ENCODE results near the gene REXO5.

The REXO5 gene

GRCh38 chr16:20803192-20803560, 3.2 kb upstream of the REXO5 start:
- DNase-seq = peak; percentile 42

GRCh38 chr16:20803561-20804214, 2.6 kb upstream of the REXO5 start:
- no peak for DNase-seq

DNA sequence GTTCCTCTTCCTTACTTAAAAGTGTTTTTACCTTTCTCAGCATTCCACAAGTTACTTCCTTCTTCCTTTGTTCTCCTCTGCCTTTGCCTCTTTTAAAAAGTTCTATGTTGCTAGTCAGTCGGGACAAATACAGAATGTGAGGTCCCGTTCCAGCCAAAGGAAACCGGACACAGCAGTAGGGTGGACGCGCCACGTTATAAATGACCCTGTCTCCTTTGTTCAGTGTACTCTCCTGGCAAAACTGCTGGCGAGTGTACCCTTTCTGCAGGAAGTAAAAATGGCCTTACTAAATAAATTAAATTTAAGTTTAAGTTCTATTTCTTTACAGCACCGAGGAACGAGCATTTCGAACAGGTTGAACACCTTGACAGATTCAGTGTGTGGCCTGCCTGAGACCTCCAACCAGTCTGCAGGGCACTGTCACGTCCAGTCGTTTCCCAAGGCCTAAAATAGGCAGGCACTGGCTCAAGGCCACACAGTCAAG, 601 bp upstream of the REXO5 start:
- DNase-seq = peak; percentile 0

DNA sequence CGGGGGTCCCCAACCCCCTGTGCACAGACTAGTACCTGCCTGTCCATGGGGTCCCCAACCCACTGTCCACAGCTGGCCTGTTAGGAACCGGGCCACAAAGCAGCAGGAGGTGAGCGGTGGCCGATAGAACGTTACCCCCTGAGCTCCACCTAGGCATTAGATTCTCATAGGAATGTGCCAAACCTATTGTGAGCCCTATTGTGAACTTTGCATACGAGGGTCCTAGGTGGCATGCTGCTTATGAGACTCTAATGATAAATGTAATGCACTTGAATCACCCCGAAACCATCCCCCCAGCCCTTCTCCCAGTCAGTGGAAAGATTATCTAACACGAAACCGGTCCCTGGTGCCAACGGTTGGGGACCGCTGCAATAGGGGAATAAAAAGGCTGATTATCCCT, 1.5 kb downstream of the REXO5 start:
- DNase-seq = no peak

DNA sequence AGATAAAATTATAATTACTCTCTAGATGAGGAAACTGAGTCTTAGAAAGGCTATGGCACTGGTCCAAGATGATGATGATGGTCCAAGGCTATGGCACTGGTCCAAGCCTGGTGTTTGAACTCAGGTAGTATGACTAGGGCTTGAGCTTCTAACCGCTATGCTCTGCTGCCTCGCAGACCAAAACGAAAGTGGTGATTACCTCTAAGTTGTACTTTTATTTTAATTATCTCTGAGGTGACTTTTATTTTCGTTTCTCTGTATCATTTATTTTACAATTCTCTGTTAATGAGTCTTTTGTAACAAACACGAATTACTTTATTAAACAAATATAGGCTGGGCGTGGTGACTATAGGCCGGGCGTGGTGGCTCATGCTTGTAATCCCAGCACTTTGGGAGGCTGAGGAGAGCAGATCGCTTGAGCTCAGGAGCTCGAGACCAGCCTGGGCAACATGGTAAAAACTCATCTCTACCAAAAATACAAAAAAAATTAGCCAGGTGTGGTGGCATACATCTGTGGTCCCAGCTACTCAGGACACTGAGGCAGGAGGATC, 5.6 kb downstream of the REXO5 start:
- no peak for DNase-seq

GRCh38 chr16:20812510-20812909, 6.2 kb downstream of the REXO5 start:
- DNase-seq = no peak

DNA sequence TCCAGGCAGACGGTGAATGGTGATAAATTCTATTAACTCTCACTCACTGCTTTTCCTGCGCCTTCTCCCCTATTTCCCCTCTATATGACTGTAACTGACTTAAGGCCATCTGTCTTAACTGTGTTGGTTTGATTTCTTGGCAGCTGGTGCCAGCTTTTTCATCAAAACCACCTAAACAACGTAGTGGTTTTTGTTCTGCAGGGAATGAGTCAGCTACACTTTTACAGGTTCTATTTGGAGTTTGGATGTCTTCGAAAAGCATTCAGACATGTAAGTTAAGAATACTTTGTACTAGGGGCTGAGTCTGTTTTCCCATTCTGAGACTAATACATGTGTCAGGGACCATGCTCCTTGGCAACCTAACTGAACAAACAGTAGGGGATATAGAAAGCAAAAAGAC, 8.5 kb downstream of the REXO5 start:
- no peak for DNase-seq

- no peak for DNase-seq
Measured at GRCh38 chr16:20818929-20819585, 12.7 kb downstream of the REXO5 start.

DNA sequence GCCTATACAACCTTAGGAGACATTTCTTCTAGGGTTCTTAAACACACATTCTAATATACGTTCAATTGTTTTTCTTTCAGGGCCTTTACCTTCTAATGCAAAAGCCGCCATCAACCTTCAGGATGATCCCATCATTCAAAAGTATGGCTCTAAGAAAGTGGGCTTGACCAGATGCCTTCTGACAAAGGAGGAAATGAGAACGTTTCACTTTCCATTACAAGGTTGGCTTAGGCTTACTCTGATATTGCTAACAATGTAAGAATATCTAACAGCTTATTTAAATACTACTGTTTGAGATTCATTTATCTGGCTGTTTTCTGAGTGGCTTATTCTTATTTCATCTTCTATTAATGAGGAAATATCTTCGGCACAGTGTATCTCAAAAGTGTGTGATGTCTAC, 15.4 kb downstream of the REXO5 start:
- DNase-seq = no peak

DNA sequence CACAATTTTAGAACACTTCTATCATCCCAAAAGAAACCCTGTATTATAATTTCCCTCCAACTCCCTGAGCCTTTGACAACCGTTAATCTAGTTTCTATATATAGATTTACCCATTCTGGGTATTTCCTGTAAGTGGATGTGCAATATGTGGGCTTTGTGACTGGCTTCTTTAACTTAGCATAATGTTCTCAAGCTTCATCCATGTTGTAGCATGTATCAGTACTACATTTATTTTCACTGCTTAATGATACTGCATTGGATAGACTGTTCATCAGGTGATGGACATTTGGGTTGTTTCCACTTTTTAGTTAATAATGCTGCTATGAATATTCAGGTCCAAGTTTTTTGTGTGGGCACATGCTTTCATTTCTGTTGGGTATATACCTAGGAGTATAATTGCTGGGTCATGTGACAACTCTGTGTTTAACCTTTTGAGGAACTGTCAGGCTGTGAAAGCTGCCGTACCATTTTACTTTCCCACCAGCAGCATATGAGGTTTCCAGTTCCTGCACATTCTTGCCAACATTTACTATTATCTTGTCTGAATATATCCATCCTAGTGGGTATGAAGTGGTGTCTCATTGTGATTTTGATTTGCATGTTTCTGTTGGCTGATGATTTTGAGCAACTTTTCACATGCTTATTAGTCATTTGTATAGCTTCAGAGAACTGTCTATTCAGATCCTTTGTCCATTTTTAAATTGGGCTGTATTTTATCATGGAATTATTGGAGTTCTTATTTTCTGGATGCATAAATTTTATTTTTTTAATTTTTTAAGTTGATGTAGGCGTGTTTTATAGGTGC, 16.4 kb downstream of the REXO5 start:
- no peak for DNase-seq

DNA sequence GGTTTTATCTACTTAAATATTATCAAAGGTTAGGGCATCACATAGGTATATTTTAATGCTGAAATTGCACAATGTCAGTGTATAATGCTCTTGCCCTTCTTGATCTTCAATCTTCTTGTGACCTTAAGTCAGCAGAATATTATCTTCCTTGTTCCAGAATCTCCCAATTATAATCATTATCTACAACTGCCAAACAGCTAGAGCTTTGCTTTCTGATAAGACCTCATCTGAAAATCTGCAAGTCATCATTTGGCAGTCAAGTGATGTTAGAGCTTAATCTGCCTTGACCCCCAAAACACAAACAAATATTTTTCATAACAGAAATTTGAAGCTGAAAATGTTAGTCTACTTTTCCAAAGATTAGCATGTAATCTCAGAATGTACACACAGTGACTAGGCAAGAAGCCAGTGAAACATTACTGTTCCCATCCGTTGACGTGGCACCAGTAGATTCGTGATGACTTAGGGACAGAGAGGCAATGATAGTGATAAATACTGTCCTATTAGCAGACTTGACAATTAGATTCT, 19.8 kb downstream of the REXO5 start:
- DNase-seq = no peak

DNA sequence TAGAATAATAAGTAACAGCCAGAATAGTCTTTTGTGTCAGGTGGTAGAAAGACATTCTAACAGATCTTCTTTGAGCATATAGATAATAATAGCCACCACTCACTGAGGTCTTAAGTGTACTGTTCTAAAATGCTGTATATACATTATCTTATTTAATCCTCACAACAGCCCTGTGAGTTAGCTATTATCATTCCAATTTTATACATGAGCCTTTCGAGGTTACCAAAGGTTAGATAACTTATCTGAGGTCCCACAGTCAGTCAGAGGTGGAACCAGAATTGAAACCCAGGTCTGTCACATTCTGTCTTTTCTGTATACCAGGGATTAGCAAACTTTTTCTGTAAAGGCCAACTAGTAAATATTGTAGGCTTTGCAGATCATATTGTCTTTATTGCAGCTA, 23.2 kb downstream of the REXO5 start:
- DNase-seq = no peak

GRCh38 chr16:20830372-20830771, 24.0 kb downstream of the REXO5 start:
- no peak for DNase-seq

DNA sequence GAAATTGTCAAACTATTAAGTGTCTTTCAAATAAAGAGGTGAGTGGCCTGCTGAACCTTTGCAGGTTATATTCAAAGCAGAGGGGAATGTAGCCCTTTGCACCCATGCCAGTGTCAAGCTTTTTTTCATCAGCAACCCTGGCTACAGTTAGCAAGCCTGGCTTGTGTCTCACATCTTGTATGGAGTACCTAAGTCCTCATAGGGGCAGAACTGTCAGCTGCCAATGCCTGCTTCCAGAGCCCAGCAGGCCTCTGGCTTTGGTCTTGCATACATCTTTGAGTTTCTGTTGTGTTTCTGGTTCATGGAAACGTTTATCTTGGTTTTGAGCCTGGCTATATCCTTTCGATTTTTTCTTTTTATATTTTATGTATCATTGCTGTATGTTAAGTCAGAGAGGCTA, 26.8 kb downstream of the REXO5 start:
- DNase-seq = no peak

- no peak for DNase-seq
Measured at GRCh38 chr16:20838240-20838639, 31.9 kb downstream of the REXO5 start.

DNA sequence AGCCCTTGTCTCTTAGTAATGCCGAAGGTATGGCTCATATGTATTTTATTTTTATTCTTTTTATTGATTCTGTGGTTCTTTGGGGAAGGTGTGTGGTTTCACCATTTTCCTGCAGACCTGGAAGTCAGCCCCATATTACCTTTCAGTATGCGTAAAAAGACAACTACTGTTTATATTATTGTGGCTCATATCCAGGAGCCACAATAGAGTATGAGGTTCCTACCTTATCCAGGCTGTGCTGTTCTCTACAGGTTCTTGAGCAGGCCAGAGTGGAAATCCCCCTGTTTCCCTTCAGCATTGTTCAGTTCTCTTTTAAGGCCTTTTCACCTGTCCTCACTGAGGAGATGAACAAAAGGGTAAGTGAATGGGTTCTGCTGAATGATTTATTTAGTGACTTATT, 33.2 kb downstream of the REXO5 start:
- no peak for DNase-seq

GRCh38 chr16:20844054-20844453, 37.7 kb downstream of the REXO5 start:
- DNase-seq = no peak

GRCh38 chr16:20844588-20844987, 38.3 kb downstream of the REXO5 start:
- DNase-seq = no peak

- DNase-seq = no peak
Measured at GRCh38 chr16:20846030-20846429, 39.7 kb downstream of the REXO5 start.

GRCh38 chr16:20846551-20846950, 40.2 kb downstream of the REXO5 start:
- DNase-seq = no peak

GRCh38 chr16:20847550-20847949, 41.2 kb downstream of the REXO5 start:
- no peak for DNase-seq

DNA sequence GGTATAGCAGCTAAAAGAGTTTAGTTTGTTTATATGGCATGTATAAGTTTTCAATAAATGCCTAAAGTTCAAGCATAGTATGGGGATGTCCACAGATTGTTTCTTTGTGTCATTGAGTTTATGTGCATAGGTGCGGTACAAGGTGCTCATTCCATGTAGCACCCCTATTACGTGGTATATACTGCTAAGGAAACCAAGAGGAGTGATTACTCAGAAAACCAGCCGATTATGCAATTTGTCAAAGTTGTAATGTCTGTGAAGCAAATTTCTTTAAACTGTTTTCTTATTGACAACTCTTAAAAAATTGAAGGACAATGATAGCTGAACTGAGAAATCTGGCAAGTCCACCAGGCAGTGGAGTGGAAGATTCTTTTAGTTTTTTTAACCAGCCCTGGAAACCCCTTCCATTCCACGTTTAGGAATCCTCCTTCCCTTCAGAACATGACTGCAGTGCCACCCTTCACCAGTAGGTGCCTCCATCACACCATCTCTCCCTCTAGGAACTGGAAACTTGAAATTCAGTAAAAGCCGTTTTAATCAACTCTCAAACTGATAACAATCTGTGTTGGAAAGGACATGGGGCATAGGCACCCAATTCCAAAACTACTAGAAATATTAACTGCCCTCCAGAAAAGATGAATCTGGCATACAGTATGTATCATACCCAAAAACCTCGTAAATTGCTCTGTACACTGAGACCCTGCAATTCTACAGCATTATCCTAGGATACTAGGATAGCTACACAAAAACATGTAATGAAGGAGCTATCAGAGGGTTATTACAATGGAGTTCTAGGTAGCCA, 43.5 kb downstream of the REXO5 start:
- peak; percentile 63 for DNase-seq
